HG03135 (cell line): ENCODE data around the gene DRC7.

Experiments used
- ATAC-seq: cut with Tn5 transposase; IDR thresholded peaks from one replicate; pipeline ENCODE4 v1.9.1; 2021; ENCODE audit warnings: mild to moderate bottlenecking, moderate library complexity; ENCODE audit not compliant: unreplicated experiment

Gene DRC7

GRCh38 chr16:57676553-57677085, 18.0 kb upstream of the DRC7 start:
- ATAC-seq, result no peak

GRCh38 chr16:57677622-57678369, 16.8 kb upstream of the DRC7 start:
- ATAC-seq, result no peak

- no peak for ATAC-seq
These were observed 15.6 kb upstream of the DRC7 start for GRCh38 chr16:57679016-57679415.

GRCh38 chr16:57679767-57680482, 14.7 kb upstream of the DRC7 start:
- ATAC-seq, result no peak

- ATAC-seq, result no peak
These were observed 13.7 kb upstream of the DRC7 start for GRCh38 chr16:57680842-57681375.

GRCh38 chr16:57681950-57682728, 12.5 kb upstream of the DRC7 start:
- ATAC-seq, result no peak

GRCh38 chr16:57682809-57683635, 11.6 kb upstream of the DRC7 start:
- no peak for ATAC-seq

GRCh38 chr16:57683636-57684545, 10.7 kb upstream of the DRC7 start:
- ATAC-seq, result no peak

- no peak for ATAC-seq
These were observed 9.8 kb upstream of the DRC7 start for GRCh38 chr16:57684626-57685358.

GRCh38 chr16:57685633-57686032, 9.0 kb upstream of the DRC7 start:
- no peak for ATAC-seq

GRCh38 chr16:57686577-57686976, 8.0 kb upstream of the DRC7 start:
- no peak for ATAC-seq

GRCh38 chr16:57687363-57687929, 7.2 kb upstream of the DRC7 start:
- no peak for ATAC-seq

GRCh38 chr16:57688487-57688986, 6.1 kb upstream of the DRC7 start:
- ATAC-seq, result no peak

- ATAC-seq, result no peak
These were observed 5.4 kb upstream of the DRC7 start for GRCh38 chr16:57688987-57689761.

- peak; percentile 55 for ATAC-seq
These were observed 4.6 kb upstream of the DRC7 start for GRCh38 chr16:57689762-57690558.

GRCh38 chr16:57690782-57691471, 3.7 kb upstream of the DRC7 start:
- no peak for ATAC-seq
